Neural crest cell (in vitro differentiated cells): ENCODE results near the gene ZBTB7B. TPM values are rescaled to one million over a fixed set of nuclear protein-coding genes. Genes with fewer than 3 reads are reported as not detected.

Experiments used
- DNase-seq: peaks from one replicate; pipeline ENCODE4 v3.0.0; 2021; ENCODE audit warnings: low read depth, mixed read lengths, low spot score
- H3K27ac Mint-ChIP-seq: one replicate; pipeline ENCODE4 v1.8.0; 2021; ENCODE audit warnings: mild to moderate bottlenecking, mixed read lengths; ENCODE audit not compliant: unreplicated experiment
- H3K27me3 Mint-ChIP-seq: 2 replicates; pipeline ENCODE4 v1.8.0; 2021; ENCODE audit warnings: low read depth, mild to moderate bottlenecking, mixed read lengths
- H3K36me3 Mint-ChIP-seq: 2 replicates; pipeline ENCODE4 v1.8.0; 2021; ENCODE audit warnings: low read depth, mild to moderate bottlenecking, mixed read lengths
- H3K4me1 Mint-ChIP-seq: 2 replicates; pipeline ENCODE4 v1.8.0; 2021; ENCODE audit warnings: mixed read lengths
- H3K4me3 Mint-ChIP-seq: one replicate; pipeline ENCODE4 v1.8.0; 2021; ENCODE audit warnings: mild to moderate bottlenecking, mixed read lengths
- H3K9me3 Mint-ChIP-seq: 2 replicates; pipeline ENCODE4 v1.8.0; 2021; ENCODE audit warnings: mixed read lengths
- CTCF ChIP-seq: fragments of 200-600 bp; sonication (generic); conservative IDR thresholded peaks from 2 replicates; pipeline ENCODE4 v1.5.0; 2021; ENCODE audit warnings: antibody characterized with exemption, mild to moderate bottlenecking
- total RNA-seq: library from RNA; stranded (reverse); gene quantifications from 2 replicates; pipeline ENCODE4 v1.2.1, GENCODE V29; 2021

Gene ZBTB7B
- total RNA-seq, 1 donor from 2014 or later, result 6.9 TPM

- H3K4me1 Mint-ChIP-seq, result peaks cover 30% of the 10 kb centered on the region
- no peaks in the 10 kb centered on the region for H3K9me3 Mint-ChIP-seq
- H3K36me3 Mint-ChIP-seq, result peaks cover 8% of the 10 kb centered on the region
- no peak for DNase-seq
- no peak for TF ChIP-seq CTCF
- H3K27ac Mint-ChIP-seq, result peak overlapping the region; percentile 7
- no peaks in the 10 kb centered on the region for H3K27me3 Mint-ChIP-seq
- H3K4me3 Mint-ChIP-seq, result peak overlapping the region; percentile 96
These were observed 39.0 kb upstream of the ZBTB7B start for GRCh38 chr1:154963643-154964042.

GRCh38 chr1:154964359-154964758, 38.2 kb upstream of the ZBTB7B start:
- Mint-ChIP-seq H3K36me3 (peaks cover 8% of the 10 kb centered on the region), H3K27ac (no peak overlapping the region), H3K9me3 (no peaks in the 10 kb centered on the region), H3K4me3 (peak overlapping the region; percentile 41), H3K4me1 (peaks cover 37% of the 10 kb centered on the region), H3K27me3 (no peaks in the 10 kb centered on the region)
- DNase-seq, result no peak
- no peak for TF ChIP-seq CTCF

- H3K36me3 Mint-ChIP-seq, result peaks cover 8% of the 10 kb centered on the region
- H3K27me3 Mint-ChIP-seq, result no peaks in the 10 kb centered on the region
These were observed 36.5 kb upstream of the ZBTB7B start for GRCh38 chr1:154966111-154966510.

GRCh38 chr1:154967331-154967950, 35.2 kb upstream of the ZBTB7B start:
- H3K27me3 Mint-ChIP-seq, result no peaks in the 10 kb centered on the region
- no peak for DNase-seq
- no peak for TF ChIP-seq CTCF
- H3K27ac Mint-ChIP-seq, result no peak overlapping the region
- peak overlapping the region; percentile 62 for H3K4me3 Mint-ChIP-seq
- no peaks in the 10 kb centered on the region for H3K9me3 Mint-ChIP-seq
- H3K36me3 Mint-ChIP-seq, result peaks cover 5% of the 10 kb centered on the region
- H3K4me1 Mint-ChIP-seq, result peaks cover 44% of the 10 kb centered on the region

More at GRCh38 chr1:154966111-154966510, 36.5 kb upstream of the ZBTB7B start:
- DNase-seq, result no peak
- Mint-ChIP-seq H3K4me1 (peaks cover 39% of the 10 kb centered on the region), H3K27ac (no peak overlapping the region), H3K4me3 (peak overlapping the region; percentile 34), H3K9me3 (no peaks in the 10 kb centered on the region)
- no peak for TF ChIP-seq CTCF

- H3K27ac Mint-ChIP-seq, result peak overlapping the region; percentile 63
- H3K9me3 Mint-ChIP-seq, result no peaks in the 10 kb centered on the region
- H3K4me3 Mint-ChIP-seq, result peak overlapping the region; percentile 86
- TF ChIP-seq CTCF, result no peak
- H3K36me3 Mint-ChIP-seq, result peaks cover 3% of the 10 kb centered on the region
- H3K27me3 Mint-ChIP-seq, result no peaks in the 10 kb centered on the region
- peaks cover 41% of the 10 kb centered on the region for H3K4me1 Mint-ChIP-seq
- no peak for DNase-seq
These were observed 33.9 kb upstream of the ZBTB7B start for GRCh38 chr1:154968731-154969130.
